Loucy (cell line): ENCODE results near the gene RET.

Experiments
- CTCF ChIP-seq: fragments of 200-600 bp; sonication (generic); conservative IDR thresholded peaks from 2 replicates; pipeline ENCODE4 v1.5.1; 2014; ENCODE audit warnings: mild to moderate bottlenecking, antibody characterized with exemption, low read length
- EZH2phosphoT487 ChIP-seq: fragments of 200-600 bp; IDR thresholded peaks from 2 replicates; pipeline ENCODE4 v1.6.1; 2018; ENCODE audit warnings: antibody characterized with exemption, mild to moderate bottlenecking, moderate library complexity, borderline replicate concordance

GRCh38 chr10:43058716-43059335, 18.0 kb upstream of the RET start:
- TF ChIP-seq CTCF (no peak), EZH2phosphoT487 (no peak)
